SK-N-SH treated with all-trans-retinoic acid at 6 μM for 48 hours (cell line): Measurements from ENCODE around the gene SRCAP.

Experiments
- ATAC-seq: fragments of 200-7000 bp; cut with Tn5 transposase; 3 replicates; pipeline ENCODE4 v1.9.1; 2020; ENCODE audit warnings: mild to moderate bottlenecking, moderate library complexity
- ARNTL ChIP-seq: fragments of 450-650 bp; formaldehyde crosslinking; IDR thresholded peaks from 2 replicates; pipeline ENCODE4 v1.5.0; 2020; ENCODE audit warnings: low read depth, mild to moderate bottlenecking, moderate library complexity, borderline replicate concordance
- CSDC2 ChIP-seq: fragments of 250-450 bp; sonication (Bioruptor Pico); IDR thresholded peaks from 2 replicates; pipeline ENCODE4 v1.5.0; 2020; ENCODE audit warnings: mild to moderate bottlenecking, moderate library complexity
- ESRRG ChIP-seq: fragments of 250-450 bp; sonication (Bioruptor Pico); IDR thresholded peaks from 2 replicates; pipeline ENCODE4 v1.6.1; 2021; ENCODE audit warnings: mild to moderate bottlenecking
- GLIS3 ChIP-seq: fragments of 250-450 bp; sonication (Bioruptor Pico); IDR thresholded peaks from 2 replicates; pipeline ENCODE4 v1.5.0; 2020; ENCODE audit warnings: mild to moderate bottlenecking, moderate library complexity
- ISL1 ChIP-seq: fragments of 250-450 bp; sonication (Bioruptor Pico); IDR thresholded peaks from 2 replicates; pipeline ENCODE4 v2.1.2; 2022; ENCODE audit warnings: mild to moderate bottlenecking, moderate library complexity
- PPARA ChIP-seq: fragments of 250-450 bp; sonication (Bioruptor Pico); IDR thresholded peaks from 2 replicates; pipeline ENCODE4 v1.5.0; 2020; ENCODE audit warnings: mild to moderate bottlenecking, borderline replicate concordance
- RARB ChIP-seq: fragments of 250-450 bp; sonication (Bioruptor Pico); IDR thresholded peaks from 2 replicates; pipeline ENCODE4 v1.8.0; 2021; ENCODE audit warnings: mild to moderate bottlenecking, moderate library complexity
- SNAI2 ChIP-seq: fragments of 250-450 bp; sonication (Bioruptor Pico); IDR thresholded peaks from 2 replicates; pipeline ENCODE4 v1.5.0; 2020; ENCODE audit warnings: mild to moderate bottlenecking, moderate library complexity
- TOX ChIP-seq: fragments of 250-450 bp; sonication (Bioruptor Pico); IDR thresholded peaks from 2 replicates; pipeline ENCODE4 v1.8.0; 2021; ENCODE audit warnings: mild to moderate bottlenecking, moderate library complexity, borderline replicate concordance
- ZFP3 ChIP-seq: fragments of 250-450 bp; sonication (Bioruptor Pico); IDR thresholded peaks from 2 replicates; pipeline ENCODE4 v1.5.0; 2020; ENCODE audit warnings: mild to moderate bottlenecking, moderate library complexity
- ZFP30 ChIP-seq: fragments of 450-650 bp; formaldehyde crosslinking; IDR thresholded peaks from 2 replicates; pipeline ENCODE4 v1.5.0; 2022; ENCODE audit warnings: mild to moderate bottlenecking, moderate library complexity
- ZNF565 ChIP-seq: fragments of 450-650 bp; formaldehyde crosslinking; conservative IDR thresholded peaks from 2 replicates; pipeline ENCODE4 v1.5.0; 2020; ENCODE audit warnings: low read depth, mild to moderate bottlenecking, moderate library complexity
- ZNF70 ChIP-seq: fragments of 450-650 bp; formaldehyde crosslinking; IDR thresholded peaks from 2 replicates; pipeline ENCODE4 v1.5.0; 2020; ENCODE audit warnings: mild to moderate bottlenecking, moderate library complexity
- ZNF8 ChIP-seq: fragments of 450-650 bp; formaldehyde crosslinking; IDR thresholded peaks from 2 replicates; pipeline ENCODE4 v1.5.0; 2020; ENCODE audit warnings: mild to moderate bottlenecking, moderate library complexity
- TF ChIP-seq, protein P1 (sequence below): fragments of 250-450 bp; sonication (Bioruptor Pico); IDR thresholded peaks from 2 replicates; pipeline ENCODE4 v1.8.0; 2021; ENCODE audit warnings: low read depth, mild to moderate bottlenecking, moderate library complexity, borderline replicate concordance
- TF ChIP-seq, protein P2 (sequence below): fragments of 250-450 bp; sonication (Bioruptor Pico); IDR thresholded peaks from 2 replicates; pipeline ENCODE4 v1.5.1; 2020; ENCODE audit warnings: low read depth, mild to moderate bottlenecking, moderate library complexity
- TF ChIP-seq, protein P3 (sequence below): fragments of 250-450 bp; sonication (Bioruptor Pico); IDR thresholded peaks from 2 replicates; pipeline ENCODE4 v1.8.0; 2020; ENCODE audit warnings: mild to moderate bottlenecking, moderate library complexity, borderline replicate concordance
- TF ChIP-seq, protein P4 (sequence below): fragments of 250-450 bp; sonication (Bioruptor Pico); IDR thresholded peaks from 2 replicates; pipeline ENCODE4 v1.5.0; 2020; ENCODE audit warnings: mild to moderate bottlenecking, moderate library complexity
- TF ChIP-seq, protein P5 (sequence below): fragments of 250-450 bp; sonication (Bioruptor Pico); IDR thresholded peaks from 2 replicates; pipeline ENCODE4 v1.5.1; 2021; ENCODE audit warnings: mild to moderate bottlenecking, moderate library complexity

Gene SRCAP

DNA sequence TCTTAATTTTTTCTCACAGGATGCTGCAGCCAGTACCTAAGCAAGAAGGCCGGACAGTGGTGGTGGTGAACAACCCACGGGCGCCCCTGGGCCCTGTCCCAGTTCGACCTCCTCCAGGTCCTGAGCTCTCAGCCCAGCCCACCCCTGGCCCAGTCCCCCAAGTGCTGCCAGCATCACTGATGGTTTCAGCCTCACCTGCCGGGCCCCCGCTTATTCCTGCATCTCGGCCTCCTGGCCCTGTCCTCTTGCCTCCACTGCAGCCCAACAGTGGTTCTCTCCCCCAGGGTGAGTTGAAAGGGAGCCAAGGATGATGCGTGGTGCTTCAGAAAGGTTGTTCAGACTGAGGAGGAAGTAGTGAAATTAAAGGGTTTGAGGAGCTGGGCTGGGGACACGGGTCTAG is 21.7 kb downstream of the SRCAP start:
- TF ChIP-seq GLIS3 (CRISPR knock-in tag) (no peak), ESRRG (no peak), ZNF565 (CRISPR knock-in tag) (no peak), ZNF8 (no peak), CSDC2 (CRISPR knock-in tag) (no peak), ZNF70 (CRISPR knock-in tag) (no peak), PPARA (CRISPR knock-in tag) (no peak), RARB (CRISPR knock-in tag) (no peak), ARNTL (no peak)
- TF ChIP-seq, protein P1, sequence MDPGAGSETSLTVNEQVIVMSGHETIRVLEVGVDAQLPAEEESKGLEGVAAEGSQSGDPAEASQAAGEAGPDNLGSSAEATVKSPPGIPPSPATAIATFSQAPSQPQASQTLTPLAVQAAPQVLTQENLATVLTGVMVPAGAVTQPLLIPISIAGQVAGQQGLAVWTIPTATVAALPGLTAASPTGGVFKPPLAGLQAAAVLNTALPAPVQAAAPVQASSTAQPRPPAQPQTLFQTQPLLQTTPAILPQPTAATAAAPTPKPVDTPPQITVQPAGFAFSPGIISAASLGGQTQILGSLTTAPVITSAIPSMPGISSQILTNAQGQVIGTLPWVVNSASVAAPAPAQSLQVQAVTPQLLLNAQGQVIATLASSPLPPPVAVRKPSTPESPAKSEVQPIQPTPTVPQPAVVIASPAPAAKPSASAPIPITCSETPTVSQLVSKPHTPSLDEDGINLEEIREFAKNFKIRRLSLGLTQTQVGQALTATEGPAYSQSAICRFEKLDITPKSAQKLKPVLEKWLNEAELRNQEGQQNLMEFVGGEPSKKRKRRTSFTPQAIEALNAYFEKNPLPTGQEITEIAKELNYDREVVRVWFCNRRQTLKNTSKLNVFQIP (CRISPR knock-in tag), result no peak
- TF ChIP-seq, protein P2, sequence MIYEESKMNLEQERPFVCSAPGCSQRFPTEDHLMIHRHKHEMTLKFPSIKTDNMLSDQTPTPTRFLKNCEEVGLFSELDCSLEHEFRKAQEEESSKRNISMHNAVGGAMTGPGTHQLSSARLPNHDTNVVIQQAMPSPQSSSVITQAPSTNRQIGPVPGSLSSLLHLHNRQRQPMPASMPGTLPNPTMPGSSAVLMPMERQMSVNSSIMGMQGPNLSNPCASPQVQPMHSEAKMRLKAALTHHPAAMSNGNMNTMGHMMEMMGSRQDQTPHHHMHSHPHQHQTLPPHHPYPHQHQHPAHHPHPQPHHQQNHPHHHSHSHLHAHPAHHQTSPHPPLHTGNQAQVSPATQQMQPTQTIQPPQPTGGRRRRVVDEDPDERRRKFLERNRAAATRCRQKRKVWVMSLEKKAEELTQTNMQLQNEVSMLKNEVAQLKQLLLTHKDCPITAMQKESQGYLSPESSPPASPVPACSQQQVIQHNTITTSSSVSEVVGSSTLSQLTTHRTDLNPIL (CRISPR knock-in tag), result no peak
- TF ChIP-seq, protein P3, sequence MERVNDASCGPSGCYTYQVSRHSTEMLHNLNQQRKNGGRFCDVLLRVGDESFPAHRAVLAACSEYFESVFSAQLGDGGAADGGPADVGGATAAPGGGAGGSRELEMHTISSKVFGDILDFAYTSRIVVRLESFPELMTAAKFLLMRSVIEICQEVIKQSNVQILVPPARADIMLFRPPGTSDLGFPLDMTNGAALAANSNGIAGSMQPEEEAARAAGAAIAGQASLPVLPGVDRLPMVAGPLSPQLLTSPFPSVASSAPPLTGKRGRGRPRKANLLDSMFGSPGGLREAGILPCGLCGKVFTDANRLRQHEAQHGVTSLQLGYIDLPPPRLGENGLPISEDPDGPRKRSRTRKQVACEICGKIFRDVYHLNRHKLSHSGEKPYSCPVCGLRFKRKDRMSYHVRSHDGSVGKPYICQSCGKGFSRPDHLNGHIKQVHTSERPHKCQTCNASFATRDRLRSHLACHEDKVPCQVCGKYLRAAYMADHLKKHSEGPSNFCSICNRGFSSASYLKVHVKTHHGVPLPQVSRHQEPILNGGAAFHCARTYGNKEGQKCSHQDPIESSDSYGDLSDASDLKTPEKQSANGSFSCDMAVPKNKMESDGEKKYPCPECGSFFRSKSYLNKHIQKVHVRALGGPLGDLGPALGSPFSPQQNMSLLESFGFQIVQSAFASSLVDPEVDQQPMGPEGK (CRISPR knock-in tag), result no peak
- TF ChIP-seq, protein P4, sequence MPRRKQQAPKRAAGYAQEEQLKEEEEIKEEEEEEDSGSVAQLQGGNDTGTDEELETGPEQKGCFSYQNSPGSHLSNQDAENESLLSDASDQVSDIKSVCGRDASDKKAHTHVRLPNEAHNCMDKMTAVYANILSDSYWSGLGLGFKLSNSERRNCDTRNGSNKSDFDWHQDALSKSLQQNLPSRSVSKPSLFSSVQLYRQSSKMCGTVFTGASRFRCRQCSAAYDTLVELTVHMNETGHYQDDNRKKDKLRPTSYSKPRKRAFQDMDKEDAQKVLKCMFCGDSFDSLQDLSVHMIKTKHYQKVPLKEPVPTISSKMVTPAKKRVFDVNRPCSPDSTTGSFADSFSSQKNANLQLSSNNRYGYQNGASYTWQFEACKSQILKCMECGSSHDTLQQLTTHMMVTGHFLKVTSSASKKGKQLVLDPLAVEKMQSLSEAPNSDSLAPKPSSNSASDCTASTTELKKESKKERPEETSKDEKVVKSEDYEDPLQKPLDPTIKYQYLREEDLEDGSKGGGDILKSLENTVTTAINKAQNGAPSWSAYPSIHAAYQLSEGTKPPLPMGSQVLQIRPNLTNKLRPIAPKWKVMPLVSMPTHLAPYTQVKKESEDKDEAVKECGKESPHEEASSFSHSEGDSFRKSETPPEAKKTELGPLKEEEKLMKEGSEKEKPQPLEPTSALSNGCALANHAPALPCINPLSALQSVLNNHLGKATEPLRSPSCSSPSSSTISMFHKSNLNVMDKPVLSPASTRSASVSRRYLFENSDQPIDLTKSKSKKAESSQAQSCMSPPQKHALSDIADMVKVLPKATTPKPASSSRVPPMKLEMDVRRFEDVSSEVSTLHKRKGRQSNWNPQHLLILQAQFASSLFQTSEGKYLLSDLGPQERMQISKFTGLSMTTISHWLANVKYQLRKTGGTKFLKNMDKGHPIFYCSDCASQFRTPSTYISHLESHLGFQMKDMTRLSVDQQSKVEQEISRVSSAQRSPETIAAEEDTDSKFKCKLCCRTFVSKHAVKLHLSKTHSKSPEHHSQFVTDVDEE, result no peak
- ATAC-seq, result no peak

DNA sequence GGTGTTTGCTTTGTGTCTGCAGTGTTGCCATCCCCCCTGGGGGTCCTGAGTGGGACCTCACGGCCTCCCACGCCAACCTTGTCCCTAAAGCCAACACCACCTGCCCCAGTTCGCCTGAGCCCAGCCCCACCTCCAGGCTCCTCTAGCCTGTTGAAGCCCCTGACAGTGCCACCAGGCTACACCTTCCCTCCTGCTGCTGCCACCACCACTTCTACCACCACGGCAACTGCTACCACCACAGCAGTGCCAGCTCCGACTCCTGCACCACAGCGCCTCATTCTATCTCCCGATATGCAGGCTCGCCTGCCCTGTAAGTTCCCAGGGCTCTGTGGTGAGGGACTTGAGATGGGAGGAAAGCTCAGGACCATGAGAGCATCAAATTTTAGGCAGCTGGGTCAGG is 22.2 kb downstream of the SRCAP start:
- TF ChIP-seq PPARA (CRISPR knock-in tag) (no peak), ZFP3 (CRISPR knock-in tag) (no peak), GLIS3 (CRISPR knock-in tag) (no peak), ZFP30 (CRISPR knock-in tag) (no peak), ZNF8 (no peak), ARNTL (no peak), ZNF565 (CRISPR knock-in tag) (no peak), TOX (CRISPR knock-in tag) (no peak), RARB (CRISPR knock-in tag) (no peak), SNAI2 (CRISPR knock-in tag) (no peak), ISL1 (CRISPR knock-in tag) (no peak), CSDC2 (CRISPR knock-in tag) (no peak)
- TF ChIP-seq, protein P5, sequence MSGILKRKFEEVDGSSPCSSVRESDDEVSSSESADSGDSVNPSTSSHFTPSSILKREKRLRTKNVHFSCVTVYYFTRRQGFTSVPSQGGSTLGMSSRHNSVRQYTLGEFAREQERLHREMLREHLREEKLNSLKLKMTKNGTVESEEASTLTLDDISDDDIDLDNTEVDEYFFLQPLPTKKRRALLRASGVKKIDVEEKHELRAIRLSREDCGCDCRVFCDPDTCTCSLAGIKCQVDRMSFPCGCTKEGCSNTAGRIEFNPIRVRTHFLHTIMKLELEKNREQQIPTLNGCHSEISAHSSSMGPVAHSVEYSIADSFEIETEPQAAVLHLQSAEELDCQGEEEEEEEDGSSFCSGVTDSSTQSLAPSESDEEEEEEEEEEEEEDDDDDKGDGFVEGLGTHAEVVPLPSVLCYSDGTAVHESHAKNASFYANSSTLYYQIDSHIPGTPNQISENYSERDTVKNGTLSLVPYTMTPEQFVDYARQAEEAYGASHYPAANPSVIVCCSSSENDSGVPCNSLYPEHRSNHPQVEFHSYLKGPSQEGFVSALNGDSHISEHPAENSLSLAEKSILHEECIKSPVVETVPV (CRISPR knock-in tag), result no peak
- TF ChIP-seq, protein P4, result no peak
- ATAC-seq, result no peak
